Measurements from ENCODE around the gene ARFGAP1.
"Not testable (repeated sequence)": the region's sequence is repeated elsewhere in the genome, so short reads cannot be mapped to it uniquely, and the experiment has no call there.

Gene ARFGAP1

GRCh38 chr20:63303095-63303666 is 30.6 kb downstream of the ARFGAP1 start:
- Mint-ChIP-seq H3K27me3 (peaks cover 26 to 37% of the 10 kb centered on the region in 2 donors), H3K9me3 (peaks cover 11 to 14% of the 10 kb centered on the region in 2 donors), H3K36me3 (no peaks in the 10 kb centered on the region), H3K27ac (no peak overlapping the region), H3K4me1 (no peaks in the 10 kb centered on the region), H3K4me3 (no peak overlapping the region)
- no peak for DNase-seq
- ATAC-seq (replicated peaks) = no peak

GRCh38 chr20:63305393-63305792 is 32.8 kb downstream of the ARFGAP1 start:
- Mint-ChIP-seq H3K9me3 (peaks cover 10 to 11% of the 10 kb centered on the region in 2 donors), H3K36me3 (no peaks in the 10 kb centered on the region), H3K27me3 (peaks cover 26 to 32% of the 10 kb centered on the region in 2 donors), H3K4me1 (no peaks in the 10 kb centered on the region), H3K27ac (no peak overlapping the region), H3K4me3 (no peak overlapping the region)
- no peak for DNase-seq
- ATAC-seq (replicated peaks) = no peak

GRCh38 chr20:63305933-63306672 is 33.5 kb downstream of the ARFGAP1 start:
- H3K27me3 Mint-ChIP-seq = peaks cover 29 to 30% of the 10 kb centered on the region in 2 donors
- H3K4me3 Mint-ChIP-seq; H3K9me3 Mint-ChIP-seq; ATAC-seq (replicated peaks); H3K4me1 Mint-ChIP-seq; H3K27ac Mint-ChIP-seq; DNase-seq; H3K36me3 Mint-ChIP-seq: not testable (repeated sequence)

- DNase-seq (no peak), ATAC-seq (replicated peaks) (no peak)
- H3K4me3 Mint-ChIP-seq = no peak overlapping the region
- H3K36me3 Mint-ChIP-seq = no peaks in the 10 kb centered on the region
- H3K27ac Mint-ChIP-seq = no peak overlapping the region
- peaks cover 24 to 25% of the 10 kb centered on the region in 2 donors for H3K27me3 Mint-ChIP-seq
- H3K4me1 Mint-ChIP-seq = no peaks in the 10 kb centered on the region
- H3K9me3 Mint-ChIP-seq = peaks cover 5 to 6% of the 10 kb centered on the region in 2 donors
Observed at GRCh38 chr20:63306673-63307537, 34.3 kb downstream of the ARFGAP1 start.

- Mint-ChIP-seq H3K9me3 (peaks cover 2 to 5% of the 10 kb centered on the region in 2 donors), H3K4me1 (no peaks in the 10 kb centered on the region), H3K36me3 (no peaks in the 10 kb centered on the region), H3K27me3 (peaks cover 19 to 22% of the 10 kb centered on the region in 2 donors), H3K4me3 (no peak overlapping the region), H3K27ac (no peak overlapping the region)
- no peak for DNase-seq
- ATAC-seq (replicated peaks) = no peak
Observed at GRCh38 chr20:63307538-63308217, 35.1 kb downstream of the ARFGAP1 start.

GRCh38 chr20:63308218-63308911 is 35.8 kb downstream of the ARFGAP1 start:
- no peaks in the 10 kb centered on the region for H3K36me3 Mint-ChIP-seq
- H3K27me3 Mint-ChIP-seq = peaks cover 19 to 22% of the 10 kb centered on the region in 2 donors
- H3K4me1 Mint-ChIP-seq = no peaks in the 10 kb centered on the region
- H3K9me3 Mint-ChIP-seq = peaks cover 0 to 3% of the 10 kb centered on the region in 2 donors
- no peak for DNase-seq
- ATAC-seq (replicated peaks) = no peak
- no peak overlapping the region for H3K27ac Mint-ChIP-seq
- H3K4me3 Mint-ChIP-seq = no peak overlapping the region

- ATAC-seq (replicated peaks) (peak; percentile 55 to 62), DNase-seq (no peak)
- Mint-ChIP-seq H3K4me1 (no peaks in the 10 kb centered on the region), H3K36me3 (no peaks in the 10 kb centered on the region), H3K27ac (no peak overlapping the region), H3K4me3 (no peak overlapping the region), H3K27me3 (peaks cover 19 to 22% of the 10 kb centered on the region in 2 donors), H3K9me3 (peaks cover 0 to 3% of the 10 kb centered on the region in 2 donors)
Observed at GRCh38 chr20:63309261-63310071, 36.9 kb downstream of the ARFGAP1 start.

- Mint-ChIP-seq H3K9me3 (no peaks in the 10 kb centered on the region), H3K4me3 (no peak overlapping the region), H3K27me3 (peaks cover 20 to 21% of the 10 kb centered on the region in 2 donors), H3K27ac (no peak overlapping the region), H3K36me3 (no peaks in the 10 kb centered on the region), H3K4me1 (no peaks in the 10 kb centered on the region)
- ATAC-seq (replicated peaks) = no peak
- DNase-seq = no peak
Observed at GRCh38 chr20:63310265-63310991, 37.8 kb downstream of the ARFGAP1 start.

GRCh38 chr20:63311186-63311832 is 38.7 kb downstream of the ARFGAP1 start:
- no peaks in the 10 kb centered on the region for H3K4me1 Mint-ChIP-seq
- DNase-seq (no peak), ATAC-seq (replicated peaks) (no peak)
- H3K27me3 Mint-ChIP-seq = peaks cover 25 to 26% of the 10 kb centered on the region in 2 donors
- no peak overlapping the region for H3K4me3 Mint-ChIP-seq
- H3K9me3 Mint-ChIP-seq = no peaks in the 10 kb centered on the region
- no peak overlapping the region for H3K27ac Mint-ChIP-seq
- no peaks in the 10 kb centered on the region for H3K36me3 Mint-ChIP-seq

GRCh38 chr20:63311833-63312243 is 39.2 kb downstream of the ARFGAP1 start:
- Mint-ChIP-seq H3K4me1 (no peaks in the 10 kb centered on the region), H3K27ac (no peak overlapping the region), H3K27me3 (peaks cover 25 to 26% of the 10 kb centered on the region in 2 donors), H3K36me3 (no peaks in the 10 kb centered on the region), H3K4me3 (no peak overlapping the region), H3K9me3 (no peaks in the 10 kb centered on the region)
- ATAC-seq (replicated peaks) (no peak), DNase-seq (no peak)

GRCh38 chr20:63312273-63312672 is 39.7 kb downstream of the ARFGAP1 start:
- H3K4me1 Mint-ChIP-seq = no peaks in the 10 kb centered on the region
- ATAC-seq (replicated peaks) (no peak), DNase-seq (no peak)
- no peak overlapping the region for H3K4me3 Mint-ChIP-seq
- no peaks in the 10 kb centered on the region for H3K9me3 Mint-ChIP-seq
- H3K27me3 Mint-ChIP-seq = peaks cover 25 to 26% of the 10 kb centered on the region in 2 donors
- no peaks in the 10 kb centered on the region for H3K36me3 Mint-ChIP-seq
- H3K27ac Mint-ChIP-seq = no peak overlapping the region

- Mint-ChIP-seq H3K4me3 (no peak overlapping the region), H3K27me3 (peaks cover 25 to 26% of the 10 kb centered on the region in 2 donors), H3K27ac (no peak overlapping the region), H3K9me3 (no peaks in the 10 kb centered on the region), H3K4me1 (no peaks in the 10 kb centered on the region), H3K36me3 (no peaks in the 10 kb centered on the region)
- DNase-seq (no peak), ATAC-seq (replicated peaks) (no peak)
Observed at GRCh38 chr20:63312690-63313348, 40.2 kb downstream of the ARFGAP1 start.

All from stimulated activated naive B cell treated with anti-CD40 and anti-IgM and Interleukin-4, amounts not matched to agents 10 μg/mL and 1 μg/mL and 100 μg/mL, for 72 hours (primary cell).